Gastroesophageal sphincter (tissue), 4 donors: ENCODE measurements around the gene IL1RAPL2. TPM values are rescaled to one million over a fixed set of nuclear protein-coding genes. Genes with fewer than 3 reads are reported as not detected.

Experiments
- ATAC-seq: fragments of 150-250 bp; one replicate; pipeline ENCODE4 v1.9.1; 2016; ENCODE audit warnings: mild to moderate bottlenecking, moderate library complexity
- H3K27ac ChIP-seq, 4 donors: fragments of 200-600 bp; sonication (generic) in 3 of 4; 1 replicate in 3 of 4; 2 replicates in 1 of 4; pipeline ENCODE4 v1.5.1; 2016 to 2019
- H3K27me3 ChIP-seq: fragments of 200-600 bp; sonication (generic); one replicate; pipeline ENCODE4 v1.5.1; 2019
- H3K36me3 ChIP-seq, 2 donors: fragments of 200-600 bp; sonication (generic); one replicate each; pipeline ENCODE4 v1.5.1; 2019; ENCODE audit warnings: control low read depth in 1 of 2
- H3K4me1 ChIP-seq, 3 donors: fragments of 200-600 bp; sonication (generic); 1 replicate in 2 of 3; 2 replicates in 1 of 3; pipeline ENCODE4 v1.5.1; 2016 to 2019; ENCODE audit warnings: control low read depth in 2 of 3
- H3K4me3 ChIP-seq, 2 donors: fragments of 200-600 bp; sonication (generic); one replicate each; pipeline ENCODE4 v1.5.1; 2019; ENCODE audit warnings: mild to moderate bottlenecking in 1 of 2, moderate library complexity in 1 of 2
- H3K9me3 ChIP-seq, 3 donors: fragments of 200-600 bp; sonication (generic); one replicate each; pipeline ENCODE4 v1.5.1; 2017 to 2019; ENCODE audit warnings: control low read depth in 2 of 3
- EP300 ChIP-seq: sonication (generic); formaldehyde crosslinking; IDR thresholded peaks from one replicate; pipeline ENCODE4 v1.6.1; 2017; ENCODE audit warnings: antibody characterized with exemption, mild to moderate bottlenecking
- POLR2A ChIP-seq, 2 donors: fragments of 450-650 bp; IDR thresholded peaks; one replicate each; pipeline ENCODE4 v1.6.1; 2017; ENCODE audit warnings: antibody characterized with exemption in 2 of 2, mild to moderate bottlenecking in 2 of 2, moderate library complexity in 1 of 2
- POLR2AphosphoS5 ChIP-seq: sonication (generic); formaldehyde crosslinking; IDR thresholded peaks from one replicate; pipeline ENCODE4 v1.6.1; 2017; ENCODE audit warnings: antibody characterized with exemption
- WGBS, 2 donors: methylation state at CpG; one replicate each; pipeline ENCODE4 v1.1.5; 2018; ENCODE audit warnings: low coverage in 1 of 2; 5-methylcytosine and 5-hydroxymethylcytosine counted together
- total RNA-seq, 4 donors: library from RNA; depleted of rRNA; stranded (reverse); fragments of >200 nt; gene quantifications; one replicate each; pipeline ENCODE4 v1.1.0, GENCODE V29; 2016
- TF ChIP-seq, protein P1 (sequence below), 4 experiments: fragments of 200-600 bp in 2 of 4; fragments of 450-650 bp in 2 of 4; sonication (generic) in 1 of 4; IDR thresholded peaks; one replicate each; pipeline ENCODE4 v1.5.1; 2017 to 2019; ENCODE audit warnings: antibody characterized with exemption in 4 of 4, mild to moderate bottlenecking in 2 of 4, moderate library complexity in 2 of 4

IL1RAPL2 gene
- total RNA-seq, 4 donors from 2014 or later, result 0.54 TPM; not detected in 2

DNA sequence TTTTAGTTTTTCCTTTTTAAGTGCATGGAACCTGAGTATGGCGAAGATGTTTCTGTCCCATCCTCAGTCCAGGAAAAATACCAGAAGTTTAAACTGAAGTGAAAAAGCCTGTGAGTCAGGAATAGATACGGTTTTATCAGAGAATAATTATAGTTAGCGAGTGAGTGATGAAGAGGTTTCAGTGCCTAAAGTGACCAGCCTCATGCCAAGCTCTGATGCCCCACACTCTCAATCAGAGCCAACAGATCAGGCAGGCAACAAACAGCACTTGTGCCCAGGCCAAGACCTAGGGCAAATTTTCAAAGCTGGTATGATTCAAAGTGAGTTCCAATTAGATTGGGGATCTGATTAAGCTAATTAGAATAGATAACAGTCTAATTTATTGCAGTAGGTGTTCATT, 1043.5 kb downstream of the IL1RAPL2 start:
- no peaks in the 10 kb centered on the region for H3K27me3 ChIP-seq
- no peak for ATAC-seq
- no peak for TF ChIP-seq POLR2A (IDR thresholded peaks at IDR 0.05)
- TF ChIP-seq POLR2AphosphoS5, result no peak
- TF ChIP-seq EP300, result no peak
- TF ChIP-seq, protein P1, sequence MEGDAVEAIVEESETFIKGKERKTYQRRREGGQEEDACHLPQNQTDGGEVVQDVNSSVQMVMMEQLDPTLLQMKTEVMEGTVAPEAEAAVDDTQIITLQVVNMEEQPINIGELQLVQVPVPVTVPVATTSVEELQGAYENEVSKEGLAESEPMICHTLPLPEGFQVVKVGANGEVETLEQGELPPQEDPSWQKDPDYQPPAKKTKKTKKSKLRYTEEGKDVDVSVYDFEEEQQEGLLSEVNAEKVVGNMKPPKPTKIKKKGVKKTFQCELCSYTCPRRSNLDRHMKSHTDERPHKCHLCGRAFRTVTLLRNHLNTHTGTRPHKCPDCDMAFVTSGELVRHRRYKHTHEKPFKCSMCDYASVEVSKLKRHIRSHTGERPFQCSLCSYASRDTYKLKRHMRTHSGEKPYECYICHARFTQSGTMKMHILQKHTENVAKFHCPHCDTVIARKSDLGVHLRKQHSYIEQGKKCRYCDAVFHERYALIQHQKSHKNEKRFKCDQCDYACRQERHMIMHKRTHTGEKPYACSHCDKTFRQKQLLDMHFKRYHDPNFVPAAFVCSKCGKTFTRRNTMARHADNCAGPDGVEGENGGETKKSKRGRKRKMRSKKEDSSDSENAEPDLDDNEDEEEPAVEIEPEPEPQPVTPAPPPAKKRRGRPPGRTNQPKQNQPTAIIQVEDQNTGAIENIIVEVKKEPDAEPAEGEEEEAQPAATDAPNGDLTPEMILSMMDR (IDR thresholded peaks at IDR 0.05), result no peak

GRCh38 chrX:105610411-105610810, 1044.4 kb downstream of the IL1RAPL2 start:
- Histone ChIP-seq H3K4me1 (no peaks in the 10 kb centered on the region), H3K27ac (no peak overlapping the region), H3K9me3 (no peaks in the 10 kb centered on the region), H3K4me3 (no peak overlapping the region), H3K27me3 (no peaks in the 10 kb centered on the region), H3K36me3 (no peaks in the 10 kb centered on the region)
- no peak for ATAC-seq
- no peak for TF ChIP-seq POLR2A (IDR thresholded peaks at IDR 0.05)
- no peak for TF ChIP-seq EP300
- TF ChIP-seq, protein P1 (IDR thresholded peaks at IDR 0.05), result no peak
- TF ChIP-seq POLR2AphosphoS5, result no peak
- 55 to 74% methylated on average over 2 of the region's 2 CpGs for WGBS, 2 donors

More for the DNA sequence above, 1043.5 kb downstream of the IL1RAPL2 start:
- Histone ChIP-seq H3K36me3 (no peaks in the 10 kb centered on the region), H3K9me3 (no peaks in the 10 kb centered on the region), H3K4me3 (no peak overlapping the region), H3K27ac (no peak overlapping the region), H3K4me1 (no peaks in the 10 kb centered on the region)
- 90 to 93% methylated on average over 2 of the region's 3 CpGs for WGBS, 2 donors

DNA sequence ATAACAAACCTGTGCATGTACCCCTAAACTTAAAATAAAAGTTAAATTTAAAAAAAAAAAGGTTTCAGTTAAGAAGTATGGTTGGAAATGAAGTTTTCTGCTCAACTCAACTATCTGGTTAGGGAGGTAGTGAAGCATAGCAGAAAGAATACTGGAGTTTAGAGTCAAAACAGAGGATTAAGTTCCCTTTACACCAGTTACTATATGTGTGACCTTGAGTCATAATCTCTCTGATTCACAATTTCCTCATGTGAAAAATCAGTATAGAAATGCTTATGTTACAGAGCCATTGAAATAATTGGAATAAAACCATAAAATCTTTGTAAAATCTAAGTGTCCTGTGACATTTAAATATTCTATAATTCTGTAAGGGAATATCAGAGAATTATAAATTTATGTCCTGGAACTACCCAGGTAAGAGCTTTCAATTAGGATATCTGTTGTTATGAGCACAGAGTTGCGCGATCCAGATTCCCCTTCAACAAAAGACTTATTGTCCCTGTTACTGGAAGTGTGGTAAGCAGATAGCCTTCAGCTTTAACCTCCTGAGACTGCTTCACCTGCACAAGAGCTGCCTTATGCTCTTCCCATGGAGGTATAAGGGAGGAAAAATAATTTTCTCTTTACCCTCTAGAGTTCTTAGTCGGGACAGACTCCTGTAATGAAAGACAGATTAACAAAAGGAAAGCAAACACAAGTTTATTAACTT, 1052.5 kb downstream of the IL1RAPL2 start:
- 60 to 89% methylated on average over 1 to 3 of the region's 3 CpGs for WGBS, 2 donors
- no peak for ATAC-seq

DNA sequence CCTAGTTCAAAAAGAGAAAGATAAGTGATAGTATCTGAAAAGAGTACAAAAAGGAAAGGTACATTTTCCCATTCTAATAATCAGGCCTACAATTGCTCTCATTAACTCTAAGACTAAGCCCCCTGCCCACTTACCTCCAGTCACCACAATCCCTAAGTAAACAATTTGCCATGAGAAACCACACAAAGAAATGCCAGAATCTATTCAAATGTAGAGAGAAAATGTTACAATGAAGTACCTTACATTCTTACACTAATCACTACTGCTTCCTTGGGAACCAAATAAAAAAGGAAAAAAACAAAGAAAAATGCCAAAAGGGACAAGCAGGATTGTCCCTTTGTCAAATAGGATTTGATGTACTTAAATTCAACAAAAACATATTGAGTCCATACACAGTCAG, 1068.2 kb downstream of the IL1RAPL2 start:
- no peaks in the 10 kb centered on the region for H3K4me1 ChIP-seq
- ATAC-seq, result no peak
- no peak overlapping the region for H3K4me3 ChIP-seq
- no peak overlapping the region for H3K27ac ChIP-seq
- H3K27me3 ChIP-seq, result no peaks in the 10 kb centered on the region
- no peak for TF ChIP-seq EP300
- H3K36me3 ChIP-seq, result no peaks in the 10 kb centered on the region
- no peaks in the 10 kb centered on the region for H3K9me3 ChIP-seq

More for the DNA sequence above, 1052.5 kb downstream of the IL1RAPL2 start:
- H3K4me1 ChIP-seq, result no peaks in the 10 kb centered on the region
- no peaks in the 10 kb centered on the region for H3K9me3 ChIP-seq
- no peaks in the 10 kb centered on the region for H3K27me3 ChIP-seq
- no peak for TF ChIP-seq EP300
- TF ChIP-seq, protein P1 (IDR thresholded peaks at IDR 0.05), result no peak
- TF ChIP-seq POLR2A (IDR thresholded peaks at IDR 0.05), result no peak
- no peak for TF ChIP-seq POLR2AphosphoS5
- no peaks in the 10 kb centered on the region for H3K36me3 ChIP-seq
- no peak overlapping the region for H3K4me3 ChIP-seq
- H3K27ac ChIP-seq, result no peak overlapping the region

DNA sequence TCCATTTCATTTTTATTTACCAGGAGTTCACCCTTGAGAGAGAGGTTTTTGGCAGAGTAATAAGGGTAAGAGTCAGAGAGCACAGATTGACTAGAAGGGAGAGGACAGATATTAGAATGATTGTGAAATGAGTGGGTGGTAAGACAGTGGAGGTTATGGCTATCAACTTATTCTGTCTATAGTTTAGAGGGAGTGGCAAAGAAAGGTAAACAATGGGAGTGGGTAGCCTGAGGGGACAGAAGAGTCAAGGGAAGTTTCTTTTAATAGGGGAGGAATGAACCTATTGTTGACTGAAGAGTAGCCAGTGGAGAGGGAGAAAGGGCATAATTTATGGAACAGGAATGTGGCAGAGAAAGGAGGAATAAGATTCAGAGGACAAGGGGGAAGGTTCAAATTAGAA, 1069.8 kb downstream of the IL1RAPL2 start:
- Histone ChIP-seq H3K9me3 (no peaks in the 10 kb centered on the region), H3K27ac (no peak overlapping the region), H3K4me3 (no peak overlapping the region), H3K27me3 (no peaks in the 10 kb centered on the region), H3K4me1 (no peaks in the 10 kb centered on the region), H3K36me3 (no peaks in the 10 kb centered on the region)
- ATAC-seq, result no peak
- TF ChIP-seq POLR2AphosphoS5 (no peak), EP300 (no peak), POLR2A (IDR thresholded peaks at IDR 0.05) (no peak)
- TF ChIP-seq, protein P1 (IDR thresholded peaks at IDR 0.05), result no peak
